ENCODE measurements around the gene MAML2.

Gene MAML2

GRCh38 chr11:96265220-96265737 lies 77.7 kb downstream of the MAML2 start:
- no peak for DNase-seq

- no peak for DNase-seq
These were observed 78.6 kb downstream of the MAML2 start for GRCh38 chr11:96264364-96264763.

- DNase-seq = no peak
These were observed 79.7 kb downstream of the MAML2 start for GRCh38 chr11:96263238-96263763.

- no peak for DNase-seq
These were observed 82.5 kb downstream of the MAML2 start for GRCh38 chr11:96260532-96260931.

- DNase-seq = no peak
These were observed 82.9 kb downstream of the MAML2 start for GRCh38 chr11:96260067-96260511.

- DNase-seq = no peak
These were observed 83.7 kb downstream of the MAML2 start for GRCh38 chr11:96259134-96259830.

GRCh38 chr11:96257972-96258934 lies 84.7 kb downstream of the MAML2 start:
- no peak for DNase-seq

GRCh38 chr11:96257036-96257435 lies 86.0 kb downstream of the MAML2 start:
- no peak for DNase-seq

GRCh38 chr11:96256215-96257011 lies 86.6 kb downstream of the MAML2 start:
- DNase-seq = no peak

GRCh38 chr11:96254854-96255253 lies 88.1 kb downstream of the MAML2 start:
- no peak for DNase-seq

GRCh38 chr11:96254087-96254486 lies 88.9 kb downstream of the MAML2 start:
- no peak for DNase-seq

- peak; percentile 1 for DNase-seq
These were observed 96.1 kb downstream of the MAML2 start for GRCh38 chr11:96246718-96247552.

GRCh38 chr11:96242971-96243647 lies 99.9 kb downstream of the MAML2 start:
- peak; percentile 86 for DNase-seq

- DNase-seq = no peak
These were observed 100.7 kb downstream of the MAML2 start for GRCh38 chr11:96242191-96242847.

- DNase-seq = no peak
These were observed 101.6 kb downstream of the MAML2 start for GRCh38 chr11:96241331-96241841.

- DNase-seq = no peak
These were observed 104.3 kb downstream of the MAML2 start for GRCh38 chr11:96238563-96239135.

GRCh38 chr11:96237766-96238266 lies 105.2 kb downstream of the MAML2 start:
- peak; percentile 77 for DNase-seq

GRCh38 chr11:96235751-96236150 lies 107.2 kb downstream of the MAML2 start:
- DNase-seq = no peak

GRCh38 chr11:96234866-96235441 lies 108.0 kb downstream of the MAML2 start:
- no peak for DNase-seq

All from NCI-H1436 (cell line).